NB4 (cell line): Measurements from ENCODE around the gene SNX25.

Experiments used
- CTCF ChIP-seq: IDR thresholded peaks from one replicate; pipeline ENCODE4 v1.5.1; 2012; ENCODE audit warnings: low read depth, low read length
- POLR2A ChIP-seq: IDR thresholded peaks from 2 replicates; pipeline ENCODE4 v1.6.1; 2011; ENCODE audit warnings: mild to moderate bottlenecking; ENCODE audit not compliant: insufficient read length; ENCODE audit errors: extremely low read depth

- TF ChIP-seq CTCF: no peak
- no peak for TF ChIP-seq POLR2A
Observed at GRCh38 chr4:185238750-185239149, 29.4 kb downstream of the SNX25 start.
